OCI-LY3 (cell line): Measurements from ENCODE around the gene TXN2.
"Not testable (repeated sequence)": the region's sequence is repeated elsewhere in the genome, so short reads cannot be mapped to it uniquely, and the experiment has no call there.

Experiments
- H2AFZ ChIP-seq: fragments of 200-600, 300-600 bp; shearing (Covaris generic); 2 replicates; pipeline ENCODE4 v1.6.0; 2014; ENCODE audit warnings: antibody characterized with exemption, low read depth, low read length
- H3K27ac ChIP-seq: fragments of 200-600, 300-600 bp; sonication (generic); 2 replicates; pipeline ENCODE4 v1.5.1; 2014; ENCODE audit warnings: mild to moderate bottlenecking, low read length, moderate library complexity, mixed read lengths
- H3K27me3 ChIP-seq: fragments of 200-600, 300-600 bp; sonication (generic); 2 replicates; pipeline ENCODE4 v1.6.1; 2014; ENCODE audit warnings: low read depth, low read length, mixed read lengths
- H3K36me3 ChIP-seq: fragments of 200-600, 300-600 bp; sonication (generic); replicated peaks from 2 replicates; pipeline ENCODE3; 2014; ENCODE audit warnings: low read depth, low read length, mixed read lengths
- H3K4me1 ChIP-seq: fragments of 300-600, 200-600 bp; sonication (generic); 2 replicates; pipeline ENCODE4 v1.6.1; 2014; ENCODE audit warnings: low read length, mixed read lengths
- H3K4me2 ChIP-seq: fragments of 200-600, 300-600 bp; sonication (generic); 2 replicates; pipeline ENCODE4 v1.6.1; 2014; ENCODE audit warnings: low read length, mixed read lengths
- H3K4me3 ChIP-seq: fragments of 300-600, 200-600 bp; sonication (generic); 2 replicates; pipeline ENCODE4 v1.5.1; 2014; ENCODE audit warnings: antibody characterized with exemption, mild to moderate bottlenecking, low read length, moderate library complexity
- H3K79me2 ChIP-seq: fragments of 300-600, 200-600 bp; shearing (Covaris generic); 2 replicates; pipeline ENCODE4 v1.6.1; 2014; ENCODE audit warnings: mild to moderate bottlenecking, low read length, mixed read lengths
- H3K9ac ChIP-seq: fragments of 300-600, 200-600 bp; shearing (Covaris generic); 2 replicates; pipeline ENCODE4 v1.6.0; 2014; ENCODE audit warnings: mild to moderate bottlenecking, low read length, moderate library complexity
- H3K9me3 ChIP-seq: fragments of 200-600, 300-600 bp; shearing (Covaris generic); 2 replicates; pipeline ENCODE4 v1.6.1; 2014; ENCODE audit warnings: low read length, mixed read lengths; ENCODE audit not compliant: insufficient read depth
- H4K20me1 ChIP-seq: fragments of 200-600, 300-600 bp; sonication (generic); 2 replicates; pipeline ENCODE4 v1.6.1; 2016; ENCODE audit warnings: low read length, mixed read lengths; ENCODE audit not compliant: insufficient read depth
- EZH2phosphoT487 ChIP-seq: fragments of 200-600 bp; shearing (Covaris generic); IDR thresholded peaks from 2 replicates; pipeline ENCODE4 v1.6.1; 2018; ENCODE audit warnings: antibody characterized with exemption, mixed run types, low read depth
- TF ChIP-seq, protein P1 (sequence below): fragments of 200-600, 300-600 bp; sonication (generic); IDR thresholded peaks from 2 replicates; pipeline ENCODE4 v1.5.1; 2014; ENCODE audit warnings: antibody characterized with exemption, low read length, low read depth

Gene TXN2

DNA sequence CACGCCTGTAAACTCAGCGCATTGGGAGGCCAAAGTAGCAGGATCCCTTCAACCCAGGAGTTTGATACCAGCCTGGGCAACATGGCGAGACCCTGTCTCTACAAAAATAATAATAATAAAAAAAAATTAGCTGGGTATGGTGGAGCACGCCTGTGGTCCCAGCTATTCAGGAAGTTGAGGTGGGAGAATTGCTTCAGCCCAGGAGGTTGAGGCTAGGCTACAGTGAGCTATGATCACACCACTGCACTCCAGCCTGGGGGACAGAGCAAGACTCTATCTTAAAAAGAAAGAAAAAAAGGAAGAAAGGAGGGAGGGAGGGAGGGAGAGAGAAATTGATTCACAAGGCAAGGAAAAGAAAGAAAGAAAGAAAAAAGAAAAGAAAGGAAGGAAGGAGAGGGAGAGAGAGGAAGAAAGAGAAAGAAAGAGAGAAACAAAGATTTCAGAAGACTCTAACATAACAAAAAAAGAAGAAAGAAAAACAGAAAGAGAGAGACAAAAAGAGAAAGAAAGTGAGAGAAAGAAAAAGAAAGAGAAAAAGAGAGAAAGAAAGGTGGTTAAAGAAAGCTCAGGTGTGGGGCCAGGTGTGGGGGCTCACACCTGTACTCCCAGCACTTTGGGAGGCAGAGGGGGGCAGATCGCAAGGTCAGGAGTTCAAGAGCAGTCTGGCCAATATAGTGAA, 56.4 kb downstream of the TXN2 start:
- H3K36me3 ChIP-seq: no peaks in the 10 kb centered on the region
- peaks cover 3% of the 10 kb centered on the region for H3K4me1 ChIP-seq
- no peak overlapping the region for H2AFZ ChIP-seq
- no peak overlapping the region for H3K9ac ChIP-seq
- H3K4me2 ChIP-seq: no peak overlapping the region
- H3K27me3 ChIP-seq: peaks cover 4% of the 10 kb centered on the region; the same call in 1 of the 2 replicates
- no peaks in the 10 kb centered on the region for H3K79me2 ChIP-seq
- H3K4me3 ChIP-seq: no peak overlapping the region
- H3K9me3 ChIP-seq: no peaks in the 10 kb centered on the region
- H4K20me1 ChIP-seq: no peaks in the 10 kb centered on the region
- H3K27ac ChIP-seq: no peak overlapping the region
- TF ChIP-seq, protein P1, sequence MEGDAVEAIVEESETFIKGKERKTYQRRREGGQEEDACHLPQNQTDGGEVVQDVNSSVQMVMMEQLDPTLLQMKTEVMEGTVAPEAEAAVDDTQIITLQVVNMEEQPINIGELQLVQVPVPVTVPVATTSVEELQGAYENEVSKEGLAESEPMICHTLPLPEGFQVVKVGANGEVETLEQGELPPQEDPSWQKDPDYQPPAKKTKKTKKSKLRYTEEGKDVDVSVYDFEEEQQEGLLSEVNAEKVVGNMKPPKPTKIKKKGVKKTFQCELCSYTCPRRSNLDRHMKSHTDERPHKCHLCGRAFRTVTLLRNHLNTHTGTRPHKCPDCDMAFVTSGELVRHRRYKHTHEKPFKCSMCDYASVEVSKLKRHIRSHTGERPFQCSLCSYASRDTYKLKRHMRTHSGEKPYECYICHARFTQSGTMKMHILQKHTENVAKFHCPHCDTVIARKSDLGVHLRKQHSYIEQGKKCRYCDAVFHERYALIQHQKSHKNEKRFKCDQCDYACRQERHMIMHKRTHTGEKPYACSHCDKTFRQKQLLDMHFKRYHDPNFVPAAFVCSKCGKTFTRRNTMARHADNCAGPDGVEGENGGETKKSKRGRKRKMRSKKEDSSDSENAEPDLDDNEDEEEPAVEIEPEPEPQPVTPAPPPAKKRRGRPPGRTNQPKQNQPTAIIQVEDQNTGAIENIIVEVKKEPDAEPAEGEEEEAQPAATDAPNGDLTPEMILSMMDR: no peak
- no peak for TF ChIP-seq EZH2phosphoT487

DNA sequence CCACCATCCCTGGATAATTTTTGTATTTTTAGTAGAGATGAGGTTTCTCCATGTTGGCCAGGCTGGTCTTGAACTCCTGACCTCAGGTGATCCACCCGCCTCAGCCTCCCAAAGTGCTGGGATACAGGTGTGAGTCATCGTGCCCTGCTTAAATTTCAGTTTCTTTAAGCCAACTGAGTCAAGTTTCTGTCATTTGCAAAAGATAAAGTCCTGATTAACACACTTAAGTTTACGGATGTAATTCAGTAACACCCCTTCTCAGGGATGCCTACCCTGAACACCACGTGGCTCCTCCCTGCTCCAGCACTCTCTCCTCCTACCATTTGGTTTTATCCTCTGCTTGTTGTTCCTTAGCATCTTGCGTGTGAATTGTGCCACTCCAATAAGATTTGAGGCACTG, 57.0 kb downstream of the TXN2 start:
- not testable (repeated sequence) for H3K27me3 ChIP-seq, H3K4me1 ChIP-seq, H3K79me2 ChIP-seq, H4K20me1 ChIP-seq, H3K36me3 ChIP-seq, H3K27ac ChIP-seq, H3K4me2 ChIP-seq, H3K9ac ChIP-seq, H2AFZ ChIP-seq, H3K9me3 ChIP-seq, H3K4me3 ChIP-seq

DNA sequence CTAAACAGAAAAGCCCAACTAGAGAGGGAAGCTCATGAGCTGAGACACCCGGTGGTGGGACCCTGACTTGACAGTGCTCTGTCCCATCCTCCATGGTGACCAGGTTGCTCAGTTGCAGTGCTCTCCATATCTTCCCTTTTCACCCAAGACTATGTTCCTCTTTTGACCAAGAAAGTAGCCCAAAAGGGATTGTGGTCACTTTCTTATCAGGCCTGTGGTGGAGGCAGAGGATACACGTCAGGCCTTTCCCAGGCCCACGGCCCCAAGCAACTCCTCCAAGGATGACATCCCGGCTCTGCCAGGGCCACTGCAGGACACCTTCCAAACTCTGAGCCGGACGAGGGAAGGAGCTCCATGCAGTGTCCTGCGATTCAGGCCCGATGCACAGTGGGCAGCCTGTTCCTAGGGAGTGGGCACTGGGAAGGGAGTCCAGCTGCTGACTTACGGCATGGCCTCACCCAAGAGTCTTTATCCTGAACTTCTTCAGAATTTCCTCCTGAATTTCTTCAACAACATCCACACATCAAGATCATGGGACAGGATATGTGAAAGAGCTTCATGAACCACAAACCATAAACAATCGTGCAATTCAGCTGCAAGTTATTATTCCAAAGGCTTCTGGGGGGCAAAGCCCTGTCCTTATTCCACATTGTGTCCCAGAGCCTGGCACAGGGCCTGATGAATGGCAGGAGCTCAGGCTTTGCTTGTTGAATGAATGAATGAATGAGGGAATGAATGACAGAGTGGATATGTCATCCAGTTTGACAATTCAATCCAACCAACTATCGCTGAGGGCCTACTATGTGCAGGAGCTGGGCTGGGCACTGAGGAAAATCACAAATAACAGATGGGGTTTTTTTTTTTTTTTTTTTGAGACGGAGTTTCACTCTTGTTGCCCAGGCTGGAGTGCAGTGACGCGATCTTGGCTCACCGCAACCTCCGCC, 57.7 kb downstream of the TXN2 start:
- Histone ChIP-seq H4K20me1 (no peaks in the 10 kb centered on the region), H3K4me3 (no peak overlapping the region), H3K9me3 (no peaks in the 10 kb centered on the region), H3K27ac (no peak overlapping the region), H3K4me1 (peaks cover 7% of the 10 kb centered on the region), H3K79me2 (no peaks in the 10 kb centered on the region), H3K36me3 (no peaks in the 10 kb centered on the region), H3K27me3 (peaks cover 4% of the 10 kb centered on the region; the same call in 1 of the 2 replicates), H3K4me2 (no peak overlapping the region), H3K9ac (no peak overlapping the region), H2AFZ (no peak overlapping the region)
- TF ChIP-seq, protein P1: no peak
- no peak for TF ChIP-seq EZH2phosphoT487

DNA sequence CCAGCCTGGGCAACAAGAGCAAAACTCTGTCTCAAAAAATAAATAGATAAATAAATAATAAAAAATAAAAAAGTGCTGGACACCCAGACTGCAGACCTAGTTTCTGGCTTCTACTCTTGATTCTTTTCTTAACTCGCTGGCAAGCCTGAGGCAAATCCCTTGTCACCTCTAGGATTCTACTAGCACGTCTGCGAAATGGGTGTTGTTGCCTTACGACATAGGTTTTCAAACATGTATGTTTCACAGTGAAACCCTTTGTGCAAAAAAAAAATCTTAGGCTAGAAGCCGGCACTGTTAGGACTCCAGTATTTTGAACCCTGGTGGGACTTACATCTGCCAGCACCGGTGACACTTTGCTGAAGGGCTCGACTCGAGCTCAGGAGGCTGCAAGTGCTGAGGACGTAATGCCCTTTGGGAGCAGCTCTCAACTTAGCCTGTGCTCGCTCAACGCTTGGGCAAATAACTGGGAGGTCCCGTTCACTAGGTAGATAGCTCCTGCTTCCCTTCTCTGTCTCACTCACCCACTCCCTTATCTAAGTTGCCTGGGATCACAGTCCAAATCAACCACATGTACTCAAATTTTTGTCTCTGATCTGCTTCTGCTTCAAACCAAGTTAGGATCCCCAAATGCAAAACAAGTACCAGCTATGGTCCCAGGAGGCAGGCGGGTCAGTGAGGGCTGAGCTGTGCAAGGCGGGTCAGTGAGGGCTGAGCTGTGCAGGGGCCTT, 59.0 kb downstream of the TXN2 start:
- H3K27ac ChIP-seq: no peak overlapping the region
- no peak overlapping the region for H3K4me3 ChIP-seq
- H3K36me3 ChIP-seq: no peaks in the 10 kb centered on the region
- no peak overlapping the region for H3K4me2 ChIP-seq
- peaks cover 7% of the 10 kb centered on the region for H3K4me1 ChIP-seq
- TF ChIP-seq EZH2phosphoT487: no peak
- TF ChIP-seq, protein P1: no peak
- H2AFZ ChIP-seq: no peak overlapping the region
- H3K9me3 ChIP-seq: no peaks in the 10 kb centered on the region
- no peaks in the 10 kb centered on the region for H4K20me1 ChIP-seq
- H3K9ac ChIP-seq: no peak overlapping the region
- no peaks in the 10 kb centered on the region for H3K79me2 ChIP-seq
- H3K27me3 ChIP-seq: peaks cover 4% of the 10 kb centered on the region; the same call in 1 of the 2 replicates
